Ovary (tissue), 9 donors: ENCODE measurements around the gene KRTAP5-2. TPM values are rescaled to one million over a fixed set of nuclear protein-coding genes. Genes with fewer than 3 reads are reported as not detected.

Experiments used
- DNase-seq, 5 donors: peaks; one replicate each; pipeline ENCODE4 v3.0.0-alpha.2; 2019 to 2020
- H3K27ac ChIP-seq, 2 donors: fragments of 200-600 bp; one replicate each; pipeline versions ENCODE4 v1.5.1 to v1.8.0; 2019 to 2022
- H3K27me3 ChIP-seq: fragments of 200-600 bp; one replicate; pipeline ENCODE4 v1.8.0; 2022
- H3K36me3 ChIP-seq: fragments of 200-600 bp; sonication (generic); one replicate; pipeline ENCODE4 v1.5.1; 2019
- H3K4me1 ChIP-seq: one replicate; pipeline ENCODE4 v1.8.1; 2013; ENCODE audit warnings: mild to moderate bottlenecking, moderate library complexity; ENCODE audit not compliant: insufficient read depth
- H3K4me3 ChIP-seq: fragments of 200-600 bp; sonication (generic); one replicate; pipeline ENCODE4 v1.5.1; 2017
- H3K9me3 ChIP-seq, 2 donors: fragments of 200-600 bp in 1 of 2; sonication (generic) in 1 of 2; one replicate each; pipeline versions ENCODE4 v1.5.1 to v1.8.1; 2013 to 2019; ENCODE audit warnings: mild to moderate bottlenecking in 1 of 2, moderate library complexity in 1 of 2
- EP300 ChIP-seq: sonication (generic); formaldehyde crosslinking; IDR thresholded peaks from one replicate; pipeline ENCODE4 v1.6.1; 2017; ENCODE audit warnings: antibody characterized with exemption
- POLR2A ChIP-seq: fragments of 450-650 bp; IDR thresholded peaks from one replicate; pipeline ENCODE4 v1.6.1; 2017; ENCODE audit warnings: antibody characterized with exemption, mild to moderate bottlenecking, moderate library complexity
- WGBS, 3 donors: extraction: QIAGEN DNeasy Blood & Tissue Kit in 1 of 3; methylation state at CpG; one replicate each; pipeline versions ENCODE4 v1.1.5 to v1.1.7; 2013 to 2017; 5-methylcytosine and 5-hydroxymethylcytosine counted together
- intact Hi-C, 4 donors: fragments of 100-400 bp; cut with DNase I; formaldehyde crosslinking; loops; one replicate each; pipeline versions ENCODE4 v1.11.0 to v1.15.1; 2022 to 2023
- polyA plus RNA-seq, 2 donors: library from polyadenylated mRNA; stranded (reverse); fragments of 200-250 nt in 1 of 2; fragments of 350-450 nt in 1 of 2; fragmentation: Illumina TruSeq in 1 of 2; extraction: RNeasy Lipid Tissue Mini Kit (QIAGEN cat#74804) in 1 of 2; gene quantifications; one replicate each; pipeline ENCODE4 v1.2.3, GENCODE V29; 2013 to 2014
- total RNA-seq, 7 donors: library from RNA; depleted of rRNA in 2 of 7; stranded (reverse); fragments of >200 nt in 2 of 7; fragmentation: NEBNext Ultra II Directional in 3 of 7; extraction: Animal tissue kit (Norgen Biotek cat#: 25700) in 3 of 7; gene quantifications; one replicate each; pipeline versions ENCODE4 v1.1.0 to v1.2.4, GENCODE V29; 2016 to 2023
- TF ChIP-seq, protein P1 (sequence below), 3 donors: fragments of 450-650 bp in 2 of 3; fragments of 200-600 bp in 1 of 3; IDR thresholded peaks; one replicate each; pipeline versions ENCODE4 v1.5.1 to v1.8.0; 2016 to 2022; ENCODE audit warnings: antibody characterized with exemption in 3 of 3, mild to moderate bottlenecking in 1 of 3
- donor health status: DM: no; HTN: no; CAD: no; lungs with moderate emphysema.
- donor health status: DM: no; HTN: no; CAD: no.
- donor health status: Bipolar disorder and iron deficiency.
- donor health status: DM: yes; HTN: yes; CAD: no.
- donor health status: DM: no; HTN: no; CAD: no.
- donor health status: DM: yes; HTN: yes; CAD: no.

The KRTAP5-2 gene
- total and polyA plus RNA-seq, 9 donors, result not detected

DNA sequence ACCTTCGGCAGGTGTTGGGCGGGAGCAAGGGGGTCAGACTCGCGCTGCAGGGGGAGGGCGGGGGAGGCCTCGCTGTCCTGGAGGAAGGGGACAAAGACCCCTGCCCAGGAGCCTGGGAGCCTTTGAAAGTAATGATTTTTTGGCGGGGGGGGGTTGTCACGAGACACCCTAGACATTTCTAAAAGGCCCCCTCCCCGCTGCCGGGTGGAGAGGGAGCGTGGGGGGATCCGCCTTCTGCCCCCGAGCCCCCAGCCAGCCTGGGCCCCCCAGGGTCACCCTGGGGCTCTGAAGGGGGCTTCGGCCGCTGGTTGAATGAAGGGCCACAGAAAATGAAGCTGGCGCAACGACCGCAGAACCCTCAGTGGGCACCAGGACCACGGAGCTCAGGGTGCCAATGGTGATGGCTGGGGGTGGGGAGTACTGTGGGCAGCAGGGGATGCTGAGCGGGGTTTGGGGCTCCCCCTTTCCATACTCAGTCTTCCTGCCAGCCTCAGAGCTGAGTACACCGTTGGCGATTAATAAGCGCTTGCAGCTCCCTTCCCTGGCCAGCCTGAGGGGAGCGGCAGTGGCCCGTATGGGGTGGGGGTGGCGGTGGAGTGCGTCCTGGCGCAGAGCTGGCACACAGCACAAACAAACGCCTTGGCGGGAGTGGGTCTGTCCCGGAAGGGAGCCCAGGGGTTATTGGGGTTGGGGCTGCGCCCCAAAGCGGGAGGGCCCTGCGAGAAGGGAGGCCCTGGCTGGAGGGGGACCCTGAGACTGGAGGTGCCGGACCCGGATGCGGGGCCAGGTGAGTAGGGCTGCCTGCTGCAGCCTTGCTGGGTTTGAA lies 24.8 kb downstream of the KRTAP5-2 start:
- no peaks in the 10 kb centered on the region for H3K4me1 ChIP-seq
- no peaks in the 10 kb centered on the region for H3K27me3 ChIP-seq
- peak overlapping the region; percentile 54 for H3K4me3 ChIP-seq
- H3K9me3 ChIP-seq, result peaks cover 0 to 2% of the 10 kb centered on the region in 2 donors
- intact Hi-C loops, result loop anchor here in 3 of 4 donors (2.0 to 10.0 kb wide), 3 partner anchors 14 to 371 kb away; no protein-coding TSS in a partner anchor
- TF ChIP-seq, protein P1, sequence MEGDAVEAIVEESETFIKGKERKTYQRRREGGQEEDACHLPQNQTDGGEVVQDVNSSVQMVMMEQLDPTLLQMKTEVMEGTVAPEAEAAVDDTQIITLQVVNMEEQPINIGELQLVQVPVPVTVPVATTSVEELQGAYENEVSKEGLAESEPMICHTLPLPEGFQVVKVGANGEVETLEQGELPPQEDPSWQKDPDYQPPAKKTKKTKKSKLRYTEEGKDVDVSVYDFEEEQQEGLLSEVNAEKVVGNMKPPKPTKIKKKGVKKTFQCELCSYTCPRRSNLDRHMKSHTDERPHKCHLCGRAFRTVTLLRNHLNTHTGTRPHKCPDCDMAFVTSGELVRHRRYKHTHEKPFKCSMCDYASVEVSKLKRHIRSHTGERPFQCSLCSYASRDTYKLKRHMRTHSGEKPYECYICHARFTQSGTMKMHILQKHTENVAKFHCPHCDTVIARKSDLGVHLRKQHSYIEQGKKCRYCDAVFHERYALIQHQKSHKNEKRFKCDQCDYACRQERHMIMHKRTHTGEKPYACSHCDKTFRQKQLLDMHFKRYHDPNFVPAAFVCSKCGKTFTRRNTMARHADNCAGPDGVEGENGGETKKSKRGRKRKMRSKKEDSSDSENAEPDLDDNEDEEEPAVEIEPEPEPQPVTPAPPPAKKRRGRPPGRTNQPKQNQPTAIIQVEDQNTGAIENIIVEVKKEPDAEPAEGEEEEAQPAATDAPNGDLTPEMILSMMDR (IDR thresholded peaks at IDR 0.05), result no peak
- TF ChIP-seq EP300 (no peak), POLR2A (no peak)
- H3K36me3 ChIP-seq, result no peaks in the 10 kb centered on the region
- H3K27ac ChIP-seq, result no peak overlapping the region
- WGBS, 3 donors, result 2 to 7% (median 4%) methylated on average over 25 to 37 of the region's 37 CpGs
- DNase-seq, result no peak

- peak; percentile 56 to 84 (median 83) for DNase-seq
- Histone ChIP-seq H3K4me1 (no peaks in the 10 kb centered on the region), H3K36me3 (no peaks in the 10 kb centered on the region), H3K27ac (peak within 1 kb of the TSS in 1 of 2 donors; percentile 52), H3K4me3 (peak within 1 kb of the TSS; percentile 54), H3K27me3 (no peaks in the 10 kb centered on the region), H3K9me3 (no peaks in the 10 kb centered on the region)
- 0 to 1% (median 0%) methylated on average over 40 to 124 of the region's 124 CpGs for WGBS, 3 donors
- TF ChIP-seq POLR2A (no peak), EP300 (no peak)
- TF ChIP-seq, protein P1 (IDR thresholded peaks at IDR 0.05), result no peak
- intact Hi-C loops, result loop anchor here in 3 of 4 donors (1.0 to 10.0 kb wide), 4 partner anchors 14 to 370 kb away; no protein-coding TSS in a partner anchor
These were observed 25.7 kb downstream of the KRTAP5-2 start, which contains the start of gene DUSP8 for GRCh38 chr11:1572197-1573076. TSS of gene DUSP8 (minus strand) at chr11:1572271. CDS start at chr11:1565826, 6,445 bp downstream.

GRCh38 chr11:1571760-1572196 lies 26.3 kb downstream of the KRTAP5-2 start:
- WGBS, 3 donors, result 0 to 1% (median 1%) methylated on average over 2 to 87 of the region's 91 CpGs
- H3K36me3 ChIP-seq, result no peaks in the 10 kb centered on the region
- H3K4me3 ChIP-seq, result peak overlapping the region; percentile 41
- H3K27me3 ChIP-seq, result no peaks in the 10 kb centered on the region
- TF ChIP-seq EP300 (no peak), POLR2A (no peak)
- TF ChIP-seq, protein P1 (IDR thresholded peaks at IDR 0.05), result no peak
- H3K9me3 ChIP-seq, result no peaks in the 10 kb centered on the region
- no peaks in the 10 kb centered on the region for H3K4me1 ChIP-seq
- intact Hi-C loops, result loop anchor here in 3 of 4 donors (1.0 to 10.0 kb wide), 4 partner anchors 13 to 369 kb away; no protein-coding TSS in a partner anchor
- no peak for DNase-seq
- H3K27ac ChIP-seq, result peak overlapping the region in 1 of 2 donors; percentile 52
